HG03521 (cell line): ENCODE data around the gene SIPA1L3.
"Not testable (repeated sequence)": the region's sequence is repeated elsewhere in the genome, so short reads cannot be mapped to it uniquely, and the experiment has no call there.

ENCODE experiments used
- ATAC-seq: cut with Tn5 transposase; IDR thresholded peaks from one replicate; pipeline ENCODE4 v1.9.1; 2021; ENCODE audit warnings: mild to moderate bottlenecking, moderate library complexity; ENCODE audit not compliant: unreplicated experiment

The SIPA1L3 gene

DNA sequence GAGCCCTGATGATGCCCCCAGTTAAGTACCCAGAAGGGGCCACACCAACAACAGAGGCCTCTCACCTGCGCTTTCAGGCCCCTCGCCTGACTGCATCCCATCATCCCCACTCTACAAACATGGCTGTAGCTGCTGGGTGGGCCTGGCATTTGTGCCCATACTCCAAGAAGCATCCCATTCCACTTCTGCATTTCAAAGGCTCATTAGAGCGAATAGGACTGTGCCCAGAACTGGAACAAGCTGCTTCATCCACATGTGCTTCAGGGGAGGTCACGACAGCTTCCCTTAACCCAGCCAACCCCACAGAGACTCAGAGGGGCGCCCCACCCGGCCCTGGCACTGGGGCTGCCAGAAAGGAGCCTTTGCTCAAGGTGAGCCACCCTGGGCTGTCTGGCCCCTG is 156.9 kb downstream of the SIPA1L3 start:
- ATAC-seq: no peak

- no peak for ATAC-seq
Measured at GRCh38 chr19:38064661-38065425, 157.8 kb downstream of the SIPA1L3 start.

- ATAC-seq: not testable (repeated sequence)
Measured at GRCh38 chr19:38065775-38066174, 158.8 kb downstream of the SIPA1L3 start.

DNA sequence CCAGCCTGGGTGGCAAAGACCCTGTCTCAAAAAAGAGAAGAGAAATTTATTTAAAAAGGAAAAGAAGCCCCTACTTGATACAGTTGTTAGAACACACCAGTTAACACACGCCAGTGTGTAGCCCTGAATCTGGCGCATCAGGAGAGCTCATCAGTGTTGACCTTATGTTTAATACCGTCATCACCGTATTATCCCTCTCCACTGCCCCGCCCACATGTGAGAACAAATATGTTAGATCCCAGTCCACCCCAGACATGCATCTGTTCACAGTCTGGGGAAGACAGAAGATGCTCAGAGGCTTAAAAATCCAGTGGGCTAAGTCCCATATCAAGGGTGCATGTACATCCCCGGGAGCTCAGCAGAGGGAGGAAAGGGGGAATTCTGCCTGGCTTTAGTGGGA is 161.8 kb downstream of the SIPA1L3 start:
- ATAC-seq: no peak

DNA sequence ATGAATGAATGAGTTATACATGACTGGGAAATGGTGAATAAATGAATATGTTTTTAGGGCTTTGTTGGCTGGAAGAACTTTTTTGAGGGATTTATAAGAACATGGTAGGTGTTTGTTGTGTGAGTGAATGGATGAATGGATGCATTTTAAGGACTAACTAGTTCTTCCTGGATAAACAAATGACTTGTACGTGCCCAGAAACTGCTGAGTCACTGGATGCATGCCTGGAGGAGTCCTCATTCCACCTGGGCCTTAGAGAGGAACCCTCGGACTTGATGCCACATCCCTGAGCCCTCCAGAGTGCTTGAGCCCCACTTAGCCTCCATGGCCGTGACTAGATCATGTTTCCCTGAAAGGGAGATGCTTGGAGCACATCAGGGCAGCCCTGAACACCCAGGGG is 163.6 kb downstream of the SIPA1L3 start:
- ATAC-seq: no peak

DNA sequence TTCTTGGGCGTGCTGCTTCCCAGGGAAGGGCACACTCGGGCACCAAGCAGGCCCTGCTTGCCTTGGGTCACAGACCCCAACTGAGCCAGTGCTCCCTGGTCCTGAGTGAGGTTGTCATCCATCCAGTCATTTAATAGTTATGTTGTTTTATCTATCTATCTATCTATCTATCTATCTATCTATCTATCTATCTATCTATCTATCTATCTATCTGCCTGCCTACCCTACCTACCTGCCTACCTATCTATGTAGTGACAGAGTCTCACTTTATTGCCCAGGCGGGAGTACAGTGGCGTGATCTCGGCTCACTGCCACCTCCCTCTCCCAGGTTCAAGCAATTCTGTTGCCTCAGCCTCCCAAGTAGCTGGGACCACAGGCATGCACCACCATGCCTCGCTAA is 164.0 kb downstream of the SIPA1L3 start:
- ATAC-seq: not testable (repeated sequence)

GRCh38 chr19:38071647-38072046 is 164.6 kb downstream of the SIPA1L3 start:
- ATAC-seq: no peak

DNA sequence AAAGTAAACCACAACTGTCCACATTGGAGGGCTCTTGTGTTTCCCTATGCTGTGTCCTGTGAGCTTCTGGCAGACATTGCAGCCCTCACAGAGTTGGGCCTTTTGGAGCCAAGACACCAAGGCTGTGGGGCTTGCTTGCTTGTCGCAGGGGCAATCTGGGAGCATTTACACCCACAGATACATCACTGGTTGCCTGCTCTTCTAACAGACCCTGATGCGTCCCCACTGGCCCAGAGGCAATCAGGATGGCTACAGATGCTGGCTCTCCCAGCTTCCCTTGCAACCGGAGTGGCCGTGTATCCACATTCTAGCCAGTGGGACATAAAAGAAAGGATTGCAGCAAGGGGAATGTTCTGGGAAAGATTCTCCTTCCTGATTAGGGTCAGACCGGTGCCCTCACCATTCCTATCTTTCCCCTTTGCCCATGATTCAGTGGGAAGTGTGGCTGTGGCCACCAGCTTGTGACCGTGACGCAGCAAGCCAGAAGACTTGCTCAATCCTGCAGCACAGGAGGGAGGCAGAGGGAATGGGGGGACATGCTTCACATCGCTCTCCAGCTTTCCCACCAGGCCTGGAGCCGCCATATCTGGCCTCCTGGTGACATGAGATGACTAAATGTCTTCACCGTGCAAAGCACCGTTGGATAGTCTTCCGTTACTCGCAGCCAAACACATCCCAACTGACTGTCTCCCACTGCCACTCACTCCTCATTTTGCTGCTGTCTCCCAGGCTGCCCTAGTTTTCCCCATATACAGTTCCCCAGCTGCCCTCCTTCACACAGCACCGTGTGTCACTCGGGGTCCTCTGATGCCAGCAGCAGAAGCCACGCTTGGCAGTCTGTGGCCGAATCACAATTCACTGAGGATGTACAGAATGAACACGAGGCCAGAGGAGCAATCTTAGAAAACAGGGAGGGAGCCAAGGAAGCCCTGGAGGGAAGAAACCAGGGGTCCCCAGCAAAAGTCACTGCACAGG is 166.1 kb downstream of the SIPA1L3 start:
- no peak for ATAC-seq

- ATAC-seq: no peak
Measured at GRCh38 chr19:38073841-38074685, 167.1 kb downstream of the SIPA1L3 start.

DNA sequence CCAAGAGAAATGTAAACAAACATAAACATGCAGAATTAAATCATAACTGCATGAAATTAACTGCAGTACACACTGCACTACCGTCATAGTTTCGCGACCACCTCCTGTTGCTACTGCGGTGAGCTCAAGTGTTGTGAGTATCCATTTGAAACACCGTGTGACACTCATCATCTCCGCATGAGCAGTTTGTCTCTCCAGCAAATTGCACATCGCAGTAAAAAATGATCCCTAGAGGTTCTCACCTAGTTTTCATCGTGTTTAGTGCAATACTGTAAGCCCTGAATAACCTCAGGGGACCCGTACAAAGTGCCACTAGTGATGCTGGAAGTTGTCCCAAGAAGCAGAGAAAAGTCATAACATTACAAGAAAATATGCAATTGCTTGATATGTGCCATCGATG is 169.3 kb downstream of the SIPA1L3 start:
- no peak for ATAC-seq

DNA sequence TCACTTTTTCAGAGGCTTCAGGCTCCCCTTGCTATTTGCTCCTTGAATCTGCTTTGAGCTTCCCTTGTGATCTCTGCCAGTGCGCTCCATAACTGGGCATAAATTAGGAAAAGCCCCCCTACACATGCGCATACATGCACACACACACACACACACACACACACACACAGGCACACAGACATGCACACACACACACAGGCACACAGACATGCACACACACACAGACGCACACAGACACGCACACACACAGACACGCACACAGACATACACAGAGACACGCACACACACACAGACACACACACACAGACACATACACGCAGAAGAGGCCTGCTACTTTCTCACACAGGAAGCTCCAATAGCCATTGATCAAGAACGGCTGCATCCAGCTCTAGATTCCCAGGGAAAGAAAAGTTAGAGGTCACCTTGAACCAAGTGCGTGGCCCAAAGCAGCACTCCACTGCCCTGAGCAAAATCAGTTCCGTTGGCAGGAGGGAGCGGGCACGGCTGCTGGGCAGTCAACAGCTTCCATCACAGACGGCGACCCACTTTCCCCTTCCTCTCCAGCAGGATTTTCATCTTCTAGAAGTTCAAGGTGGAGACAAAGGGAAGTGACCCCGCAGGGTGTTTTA is 171.4 kb downstream of the SIPA1L3 start:
- no peak for ATAC-seq

DNA sequence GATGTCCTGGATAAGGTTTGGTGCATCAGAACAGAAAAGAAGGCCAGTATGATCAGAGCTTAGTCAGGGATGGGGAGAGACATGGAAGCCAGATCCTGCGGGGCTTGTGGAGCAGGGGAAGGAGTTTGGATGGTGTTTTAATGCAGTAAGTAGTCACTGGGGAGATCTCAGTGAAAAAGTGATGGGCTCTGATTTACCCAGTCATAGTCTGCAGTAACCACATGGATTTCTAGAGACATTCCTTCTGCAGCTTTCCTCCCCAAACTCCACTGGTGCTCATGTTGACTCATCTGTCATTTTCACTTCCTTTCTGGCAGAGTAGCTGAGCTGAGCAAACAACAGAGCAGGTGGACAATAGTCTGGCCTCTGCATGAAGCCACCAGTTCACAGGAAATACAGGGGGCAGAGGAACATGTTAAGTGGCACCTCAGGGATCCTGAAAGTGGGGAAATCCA is 172.9 kb downstream of the SIPA1L3 start:
- no peak for ATAC-seq

GRCh38 chr19:38081547-38082255 is 174.7 kb downstream of the SIPA1L3 start:
- ATAC-seq: no peak

DNA sequence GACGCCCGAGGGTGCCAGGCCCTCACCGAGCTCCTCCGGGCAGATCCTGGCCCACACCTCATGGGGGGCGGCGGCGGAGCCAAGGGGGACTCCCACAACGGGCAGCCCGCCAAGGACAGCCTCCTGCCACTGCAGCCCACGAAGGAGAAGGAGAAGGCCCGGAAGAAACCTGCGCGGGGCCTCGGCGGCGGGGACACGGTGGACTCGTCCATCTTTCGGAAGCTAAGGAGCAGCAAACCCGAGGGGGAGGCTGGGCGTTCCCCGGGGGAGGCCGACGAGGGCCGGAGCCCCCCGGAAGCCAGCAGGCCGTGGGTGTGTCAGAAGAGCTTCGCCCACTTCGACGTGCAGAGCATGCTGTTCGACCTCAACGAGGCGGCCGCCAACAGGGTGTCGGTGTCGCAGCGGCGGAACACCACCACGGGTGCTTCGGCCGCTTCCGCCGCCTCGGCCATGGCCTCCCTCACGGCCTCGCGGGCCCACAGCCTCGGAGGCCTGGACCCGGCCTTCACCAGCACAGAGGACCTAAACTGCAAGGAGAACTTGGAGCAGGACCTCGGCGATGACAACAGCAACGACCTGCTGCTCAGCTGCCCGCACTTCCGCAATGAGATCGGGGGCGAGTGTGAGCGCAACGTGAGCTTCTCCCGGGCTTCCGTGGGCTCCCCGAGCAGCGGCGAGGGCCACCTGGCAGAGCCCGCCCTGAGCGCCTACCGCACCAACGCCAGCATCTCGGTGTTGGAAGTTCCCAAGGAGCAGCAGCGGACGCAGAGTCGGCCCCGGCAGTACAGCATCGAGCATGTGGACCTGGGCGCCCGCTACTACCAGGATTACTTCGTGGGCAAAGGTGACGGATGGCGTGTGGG is 175.5 kb downstream of the SIPA1L3 start:
- ATAC-seq: no peak

DNA sequence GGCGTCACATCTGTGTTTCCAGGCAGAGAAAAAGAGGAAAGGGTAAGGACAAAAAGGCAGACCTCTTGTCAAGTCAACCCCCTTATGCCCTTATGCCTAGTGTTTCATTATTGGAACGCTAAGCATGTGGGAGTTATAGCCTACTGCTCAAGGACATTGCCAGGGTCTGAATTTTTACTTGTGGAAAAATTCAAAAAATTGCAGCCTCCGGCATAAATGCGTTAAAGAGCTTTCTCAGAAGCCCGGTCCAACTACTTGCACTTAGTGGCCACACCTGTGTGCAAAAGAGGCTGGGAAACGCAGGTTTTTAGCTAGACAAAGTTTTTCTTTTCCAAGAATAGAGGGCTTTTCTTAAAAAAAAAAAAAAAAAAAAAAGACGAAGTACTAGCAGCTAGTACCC is 177.2 kb downstream of the SIPA1L3 start:
- no peak for ATAC-seq

GRCh38 chr19:38089440-38089839 is 182.4 kb downstream of the SIPA1L3 start:
- no peak for ATAC-seq

DNA sequence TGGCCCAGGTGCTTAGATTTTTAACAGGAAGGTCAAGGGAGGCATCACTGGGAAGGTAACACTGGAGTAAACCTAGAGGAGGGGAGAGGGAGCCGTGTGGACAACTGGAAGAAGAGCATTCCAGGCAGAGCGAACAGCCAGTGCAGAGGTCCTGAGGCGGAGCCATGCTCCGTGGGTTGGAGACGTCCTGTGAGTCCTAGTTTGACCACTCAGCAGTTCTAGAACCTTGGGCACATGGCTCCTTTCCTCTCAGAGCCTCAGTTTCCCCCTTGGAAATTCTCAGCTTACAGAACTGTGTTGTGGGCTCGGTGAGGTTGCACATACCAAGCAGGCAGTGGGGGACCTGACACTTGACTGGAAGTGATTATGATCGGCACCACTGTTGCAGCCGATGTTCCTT is 186.1 kb downstream of the SIPA1L3 start:
- ATAC-seq: no peak

- no peak for ATAC-seq
Measured at GRCh38 chr19:38093587-38093986, 186.6 kb downstream of the SIPA1L3 start.
